HEK293 (cell line): ENCODE data around the gene PTH1R.

Experiments used
- PBX3 ChIP-seq: sonication (generic); formaldehyde crosslinking; IDR thresholded peaks from 2 replicates; pipeline ENCODE4 v1.8.1; 2022; ENCODE audit warnings: mild to moderate bottlenecking, moderate library complexity, missing genetic modification reagents
- RBAK ChIP-seq: fragments of 450-650 bp; formaldehyde crosslinking; IDR thresholded peaks from 2 replicates; pipeline ENCODE4 v1.5.1; 2016; ENCODE audit warnings: missing biosample characterization, missing genetic modification characterization
- SP3 ChIP-seq: fragments of 450-650 bp; formaldehyde crosslinking; IDR thresholded peaks from 2 replicates; pipeline ENCODE4 v1.5.1; 2016; ENCODE audit warnings: missing biosample characterization, missing genetic modification characterization
- TCF7L2 ChIP-seq: IDR thresholded peaks from 2 replicates; pipeline ENCODE4 v1.6.1; 2011; ENCODE audit warnings: low read depth, mild to moderate bottlenecking, inconsistent platforms, low read length, moderate library complexity, borderline replicate concordance
- YY1 ChIP-seq: fragments of 450-650 bp; formaldehyde crosslinking; IDR thresholded peaks from 2 replicates; pipeline ENCODE4 v1.5.1; 2018; ENCODE audit warnings: missing biosample characterization, missing genetic modification characterization
- ZFP41 ChIP-seq: fragments of 450-650 bp; formaldehyde crosslinking; IDR thresholded peaks from 2 replicates; pipeline ENCODE4 v1.5.1; 2016; ENCODE audit warnings: missing biosample characterization, missing genetic modification characterization, borderline replicate concordance
- ZNF24 ChIP-seq: fragments of 450-650 bp; formaldehyde crosslinking; IDR thresholded peaks from 2 replicates; pipeline ENCODE4 v1.5.1; 2016; ENCODE audit warnings: missing biosample characterization, missing genetic modification characterization
- ZNF248 ChIP-seq: fragments of 450-650 bp; formaldehyde crosslinking; IDR thresholded peaks from 2 replicates; pipeline ENCODE4 v1.5.1; 2017; ENCODE audit warnings: missing biosample characterization, missing genetic modification characterization
- ZNF621 ChIP-seq: fragments of 450-650 bp; formaldehyde crosslinking; IDR thresholded peaks from 2 replicates; pipeline ENCODE4 v1.5.1; 2017; ENCODE audit warnings: missing biosample characterization, missing genetic modification characterization
- TF ChIP-seq, protein P1 (sequence below): fragments of 450-650 bp; formaldehyde crosslinking; IDR thresholded peaks from 2 replicates; pipeline ENCODE4 v1.5.1; 2016; ENCODE audit warnings: missing biosample characterization, missing genetic modification characterization
- TF ChIP-seq, protein P2 (sequence below): fragments of 450-650 bp; formaldehyde crosslinking; IDR thresholded peaks from 2 replicates; pipeline ENCODE4 v1.5.1; 2017; ENCODE audit warnings: missing biosample characterization, missing genetic modification characterization
- TF ChIP-seq, protein P3 (sequence below): fragments of 450-650 bp; formaldehyde crosslinking; IDR thresholded peaks from 2 replicates; pipeline ENCODE4 v1.5.1; 2016; ENCODE audit warnings: missing biosample characterization, missing genetic modification characterization, borderline replicate concordance

DNA sequence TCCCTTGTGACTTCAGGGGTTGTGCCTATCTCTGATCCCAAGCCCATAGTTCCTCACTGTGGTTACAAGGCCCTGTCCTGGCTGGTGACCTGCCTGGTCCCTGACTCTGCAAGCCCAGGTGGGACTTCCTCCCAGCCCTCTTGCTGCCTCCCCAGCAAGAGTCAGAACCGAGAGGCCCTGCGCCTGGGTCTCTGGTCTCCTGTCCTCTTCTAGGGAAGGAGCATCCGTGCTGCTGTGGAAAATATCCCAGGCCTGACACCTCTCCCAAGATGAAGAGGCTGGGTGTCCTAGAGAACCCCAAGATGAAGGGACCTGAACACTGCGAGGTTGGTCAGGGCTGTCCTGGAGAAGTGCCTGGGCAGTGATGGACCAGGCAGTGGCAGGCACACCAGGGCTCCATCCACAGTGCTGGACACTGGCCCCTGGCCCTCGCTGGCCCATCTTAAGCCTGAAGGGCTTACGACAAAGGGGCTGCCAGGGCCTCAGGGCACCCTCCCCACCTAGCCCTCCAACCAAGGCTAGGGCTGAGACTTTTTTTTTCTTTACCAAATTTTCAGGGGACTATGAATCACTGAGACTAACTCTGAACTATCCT lies 32.7 kb downstream of the PTH1R start:
- TF ChIP-seq, protein P1, sequence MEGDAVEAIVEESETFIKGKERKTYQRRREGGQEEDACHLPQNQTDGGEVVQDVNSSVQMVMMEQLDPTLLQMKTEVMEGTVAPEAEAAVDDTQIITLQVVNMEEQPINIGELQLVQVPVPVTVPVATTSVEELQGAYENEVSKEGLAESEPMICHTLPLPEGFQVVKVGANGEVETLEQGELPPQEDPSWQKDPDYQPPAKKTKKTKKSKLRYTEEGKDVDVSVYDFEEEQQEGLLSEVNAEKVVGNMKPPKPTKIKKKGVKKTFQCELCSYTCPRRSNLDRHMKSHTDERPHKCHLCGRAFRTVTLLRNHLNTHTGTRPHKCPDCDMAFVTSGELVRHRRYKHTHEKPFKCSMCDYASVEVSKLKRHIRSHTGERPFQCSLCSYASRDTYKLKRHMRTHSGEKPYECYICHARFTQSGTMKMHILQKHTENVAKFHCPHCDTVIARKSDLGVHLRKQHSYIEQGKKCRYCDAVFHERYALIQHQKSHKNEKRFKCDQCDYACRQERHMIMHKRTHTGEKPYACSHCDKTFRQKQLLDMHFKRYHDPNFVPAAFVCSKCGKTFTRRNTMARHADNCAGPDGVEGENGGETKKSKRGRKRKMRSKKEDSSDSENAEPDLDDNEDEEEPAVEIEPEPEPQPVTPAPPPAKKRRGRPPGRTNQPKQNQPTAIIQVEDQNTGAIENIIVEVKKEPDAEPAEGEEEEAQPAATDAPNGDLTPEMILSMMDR (tag by site-specific recombination) = no peak
- TF ChIP-seq RBAK (no peak), YY1 (no peak), ZNF24 (no peak), ZNF248 (tag by site-specific recombination) (no peak), ZNF621 (tag by site-specific recombination) (no peak), SP3 (tag by site-specific recombination) (no peak), TCF7L2 (no peak), ZFP41 (no peak), PBX3 (CRISPR knock-in tag) (no peak)
- TF ChIP-seq, protein P2, sequence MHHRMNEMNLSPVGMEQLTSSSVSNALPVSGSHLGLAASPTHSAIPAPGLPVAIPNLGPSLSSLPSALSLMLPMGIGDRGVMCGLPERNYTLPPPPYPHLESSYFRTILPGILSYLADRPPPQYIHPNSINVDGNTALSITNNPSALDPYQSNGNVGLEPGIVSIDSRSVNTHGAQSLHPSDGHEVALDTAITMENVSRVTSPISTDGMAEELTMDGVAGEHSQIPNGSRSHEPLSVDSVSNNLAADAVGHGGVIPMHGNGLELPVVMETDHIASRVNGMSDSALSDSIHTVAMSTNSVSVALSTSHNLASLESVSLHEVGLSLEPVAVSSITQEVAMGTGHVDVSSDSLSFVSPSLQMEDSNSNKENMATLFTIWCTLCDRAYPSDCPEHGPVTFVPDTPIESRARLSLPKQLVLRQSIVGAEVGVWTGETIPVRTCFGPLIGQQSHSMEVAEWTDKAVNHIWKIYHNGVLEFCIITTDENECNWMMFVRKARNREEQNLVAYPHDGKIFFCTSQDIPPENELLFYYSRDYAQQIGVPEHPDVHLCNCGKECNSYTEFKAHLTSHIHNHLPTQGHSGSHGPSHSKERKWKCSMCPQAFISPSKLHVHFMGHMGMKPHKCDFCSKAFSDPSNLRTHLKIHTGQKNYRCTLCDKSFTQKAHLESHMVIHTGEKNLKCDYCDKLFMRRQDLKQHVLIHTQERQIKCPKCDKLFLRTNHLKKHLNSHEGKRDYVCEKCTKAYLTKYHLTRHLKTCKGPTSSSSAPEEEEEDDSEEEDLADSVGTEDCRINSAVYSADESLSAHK = no peak
- TF ChIP-seq, protein P3, sequence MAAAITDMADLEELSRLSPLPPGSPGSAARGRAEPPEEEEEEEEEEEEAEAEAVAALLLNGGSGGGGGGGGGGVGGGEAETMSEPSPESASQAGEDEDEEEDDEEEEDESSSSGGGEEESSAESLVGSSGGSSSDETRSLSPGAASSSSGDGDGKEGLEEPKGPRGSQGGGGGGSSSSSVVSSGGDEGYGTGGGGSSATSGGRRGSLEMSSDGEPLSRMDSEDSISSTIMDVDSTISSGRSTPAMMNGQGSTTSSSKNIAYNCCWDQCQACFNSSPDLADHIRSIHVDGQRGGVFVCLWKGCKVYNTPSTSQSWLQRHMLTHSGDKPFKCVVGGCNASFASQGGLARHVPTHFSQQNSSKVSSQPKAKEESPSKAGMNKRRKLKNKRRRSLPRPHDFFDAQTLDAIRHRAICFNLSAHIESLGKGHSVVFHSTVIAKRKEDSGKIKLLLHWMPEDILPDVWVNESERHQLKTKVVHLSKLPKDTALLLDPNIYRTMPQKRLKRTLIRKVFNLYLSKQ (tag by site-specific recombination) = no peak
